Activated CD4-positive, CD25-positive, alpha-beta regulatory T cell treated with anti-CD3 and anti-CD28 coated beads, Interleukin-2, amount 50 U/mL, for 16 hours (primary cell): ENCODE measurements around the gene BIRC3.
"Not testable (repeated sequence)": the region's sequence is repeated elsewhere in the genome, so short reads cannot be mapped to it uniquely, and the experiment has no call there.

Source experiments
- DNase-seq: peaks from one replicate; pipeline ENCODE4 v3.0.0-alpha.2; 2020; ENCODE audit warnings: low read depth, low spot score

The BIRC3 gene

GRCh38 chr11:102374633-102375424, 57.5 kb downstream of the BIRC3 start:
- not testable (repeated sequence) for DNase-seq

GRCh38 chr11:102375720-102376399, 58.6 kb downstream of the BIRC3 start:
- DNase-seq, result no peak

- no peak for DNase-seq
Measured at GRCh38 chr11:102377891-102378290, 60.6 kb downstream of the BIRC3 start.

GRCh38 chr11:102378818-102379217, 61.5 kb downstream of the BIRC3 start:
- no peak for DNase-seq

- no peak for DNase-seq
Measured at GRCh38 chr11:102382384-102382783, 65.1 kb downstream of the BIRC3 start.

- DNase-seq, result no peak
Measured at GRCh38 chr11:102383839-102384238, 66.6 kb downstream of the BIRC3 start.

- DNase-seq, result no peak
Measured at GRCh38 chr11:102384419-102385079, 67.3 kb downstream of the BIRC3 start.

GRCh38 chr11:102385085-102386007, 68.1 kb downstream of the BIRC3 start:
- DNase-seq, result no peak

- no peak for DNase-seq
Measured at GRCh38 chr11:102386136-102386734, 69.0 kb downstream of the BIRC3 start.

GRCh38 chr11:102387043-102387781, 69.9 kb downstream of the BIRC3 start:
- DNase-seq, result no peak
